GM18907 (cell line): ENCODE measurements around the gene PIK3R2.

Experiments
- ATAC-seq: cut with Tn5 transposase; IDR thresholded peaks from one replicate; pipeline ENCODE4 v1.9.1; 2021; ENCODE audit warnings: mild to moderate bottlenecking, moderate library complexity; ENCODE audit not compliant: unreplicated experiment

Gene PIK3R2

GRCh38 chr19:18122860-18123795, 29.8 kb upstream of the PIK3R2 start:
- ATAC-seq: no peak

GRCh38 chr19:18123819-18124218, 29.1 kb upstream of the PIK3R2 start:
- no peak for ATAC-seq

- no peak for ATAC-seq
Measured at GRCh38 chr19:18126097-18126496, 26.9 kb upstream of the PIK3R2 start.

GRCh38 chr19:18128044-18128443, 24.9 kb upstream of the PIK3R2 start:
- no peak for ATAC-seq

GRCh38 chr19:18128805-18129204, 24.2 kb upstream of the PIK3R2 start:
- ATAC-seq: no peak

- ATAC-seq: no peak
Measured at GRCh38 chr19:18130523-18131242, 22.3 kb upstream of the PIK3R2 start.

GRCh38 chr19:18131841-18132596, 20.9 kb upstream of the PIK3R2 start:
- no peak for ATAC-seq

- ATAC-seq: no peak
Measured at GRCh38 chr19:18135712-18136584, 17.0 kb upstream of the PIK3R2 start.

GRCh38 chr19:18137242-18137641, 15.7 kb upstream of the PIK3R2 start:
- ATAC-seq: no peak

GRCh38 chr19:18137657-18138339, 15.2 kb upstream of the PIK3R2 start:
- ATAC-seq: no peak

- ATAC-seq: no peak
Measured at GRCh38 chr19:18140473-18140872, 12.5 kb upstream of the PIK3R2 start.

GRCh38 chr19:18141031-18141430, 11.9 kb upstream of the PIK3R2 start:
- no peak for ATAC-seq

GRCh38 chr19:18143902-18144301, 9.1 kb upstream of the PIK3R2 start:
- no peak for ATAC-seq

- ATAC-seq: no peak
Measured at GRCh38 chr19:18144361-18144760, 8.6 kb upstream of the PIK3R2 start.

- ATAC-seq: no peak
Measured at GRCh38 chr19:18144906-18145305, 8.1 kb upstream of the PIK3R2 start.

GRCh38 chr19:18145391-18145999, 7.5 kb upstream of the PIK3R2 start:
- no peak for ATAC-seq

- no peak for ATAC-seq
Measured at GRCh38 chr19:18147396-18147795, 5.6 kb upstream of the PIK3R2 start.

GRCh38 chr19:18149596-18149975, 3.4 kb upstream of the PIK3R2 start:
- ATAC-seq: no peak
